Hypothalamus (tissue), 51 donors: Measurements from ENCODE around the gene ARNT2.
A peak's percentile ranks its signal among the peaks of the same experiment; 100 is the strongest.
"Not testable (repeated sequence)": the region's sequence is repeated elsewhere in the genome, so short reads cannot be mapped to it uniquely, and the experiment has no call there.

Source experiments
- DNase-seq, 51 donors: peaks; one replicate each; lab custom pipeline; 2025; lab: John Stamatoyannopoulos, UW

Gene ARNT2

DNA sequence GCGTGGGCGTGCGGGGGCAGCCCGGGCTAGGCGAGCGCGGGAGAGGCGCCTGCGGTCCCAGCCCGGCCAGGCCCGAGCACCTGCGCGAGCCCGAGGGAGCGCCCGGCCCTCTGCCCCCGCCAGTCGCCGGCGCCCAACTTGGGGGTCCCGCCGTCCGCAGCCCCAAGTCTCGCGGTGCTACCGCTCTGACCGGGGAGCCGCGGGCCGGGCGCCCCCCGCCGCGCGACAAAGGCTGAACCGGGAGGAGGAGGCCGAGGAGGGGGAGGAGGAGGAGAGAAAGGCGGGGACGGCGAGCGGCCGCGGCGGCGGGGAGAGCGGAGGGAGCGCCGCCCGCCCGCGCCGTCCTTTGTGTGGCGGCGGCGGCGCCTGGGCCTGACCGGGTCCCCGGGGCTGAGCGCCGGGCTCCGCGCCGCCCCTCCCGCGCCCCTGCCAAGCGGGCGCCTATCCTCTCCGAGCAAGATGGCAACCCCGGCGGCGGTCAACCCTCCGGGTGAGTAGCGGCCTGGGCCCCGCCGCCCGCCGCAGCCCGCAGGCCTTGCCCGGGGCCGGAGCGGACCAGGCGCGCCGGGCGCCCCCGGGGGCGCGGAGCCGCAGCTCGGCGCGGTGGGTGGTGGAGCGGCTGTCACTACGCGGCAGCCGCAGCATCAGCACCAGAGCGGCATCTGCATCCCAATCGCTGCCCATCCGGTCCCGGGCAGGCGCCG is at the start of gene ARNT2:
Gene ARNT2, plus strand, starts transcription at position 326 of the 704 bp plus-strand sequence. Its CDS starts 134 bp downstream, at position 460.
- peak in 37 of 51 donors; percentile 32 to 85 (median 71) for DNase-seq

DNA sequence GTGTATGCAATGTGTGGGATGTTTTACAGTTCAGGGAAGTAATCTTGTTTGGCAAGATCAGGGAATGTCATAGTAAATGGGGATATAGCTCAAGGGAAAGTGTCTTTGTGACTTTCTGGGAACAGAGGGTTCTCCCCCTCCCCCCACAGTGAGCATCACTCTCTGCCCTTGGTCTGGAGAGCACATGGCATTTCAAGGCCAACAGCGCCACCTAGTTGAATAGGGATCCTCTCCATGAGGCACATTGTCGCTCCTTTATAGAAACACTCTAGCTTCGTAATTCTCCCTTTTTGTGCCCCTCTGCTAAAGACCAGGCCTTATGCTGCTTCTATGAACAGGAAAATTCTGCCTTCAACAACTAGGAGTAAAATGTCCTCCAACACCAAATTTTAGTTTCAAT is 37.1 kb upstream of the ARNT2 start:
- DNase-seq, result no peak

DNA sequence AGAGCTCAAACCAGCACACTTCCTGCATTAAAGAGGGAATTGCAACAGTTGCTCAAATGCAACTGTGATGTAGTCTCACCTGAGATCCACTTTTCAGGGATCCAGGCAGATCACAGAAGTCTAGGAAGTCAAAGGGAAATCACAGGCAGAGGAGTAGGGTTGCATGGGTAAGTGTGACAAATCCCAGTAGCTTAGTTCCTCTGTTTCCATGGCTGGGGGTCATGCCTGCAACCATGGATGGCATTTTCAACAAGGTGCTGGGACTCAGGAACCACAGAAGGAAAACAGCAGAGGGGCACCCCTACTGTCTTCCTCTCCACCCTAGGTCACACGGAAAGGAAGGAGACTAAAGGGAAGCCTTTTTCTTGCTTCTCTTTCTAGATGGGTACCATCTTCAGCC is 36.5 kb upstream of the ARNT2 start:
- DNase-seq, result no peak

DNA sequence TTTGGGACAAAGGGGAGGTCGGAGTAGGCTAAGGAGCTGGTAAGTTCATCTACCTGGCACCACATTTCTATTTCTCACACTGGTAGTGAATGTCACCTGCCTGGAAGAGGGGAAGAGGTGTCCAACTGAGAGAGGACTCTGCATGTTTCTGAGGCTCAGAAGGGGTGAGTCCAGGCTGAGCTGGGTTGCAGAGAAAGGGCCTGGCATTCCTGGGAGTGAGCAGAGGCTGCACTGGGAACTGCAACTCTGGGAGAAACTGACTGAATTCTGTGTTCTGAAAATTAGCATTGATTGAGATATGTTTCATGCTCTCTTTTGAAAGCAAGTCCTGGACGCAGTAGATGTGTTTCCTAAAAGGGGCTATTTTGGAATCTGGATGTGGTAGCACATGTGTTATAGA is 32.3 kb upstream of the ARNT2 start:
- no peak for DNase-seq

DNA sequence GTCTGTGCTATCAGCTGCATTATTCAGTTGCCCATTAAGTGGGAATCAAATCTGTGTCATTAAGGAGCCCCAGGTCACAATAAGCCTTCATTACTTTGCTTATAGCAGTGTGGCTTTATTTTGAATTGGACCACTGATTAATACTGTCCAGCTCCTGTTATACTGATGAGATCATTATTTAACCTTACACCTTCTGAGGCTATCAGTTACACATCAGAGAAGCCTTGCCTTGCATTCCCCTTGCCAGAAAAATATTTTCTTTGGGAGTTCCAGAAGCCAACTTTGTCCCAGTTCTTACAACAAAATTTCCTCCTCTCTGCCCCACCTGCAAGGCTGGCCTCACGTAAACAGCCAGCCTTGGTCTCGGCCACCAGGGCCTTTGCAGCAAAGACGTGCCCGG is 29.7 kb upstream of the ARNT2 start:
- DNase-seq, result no peak

DNA sequence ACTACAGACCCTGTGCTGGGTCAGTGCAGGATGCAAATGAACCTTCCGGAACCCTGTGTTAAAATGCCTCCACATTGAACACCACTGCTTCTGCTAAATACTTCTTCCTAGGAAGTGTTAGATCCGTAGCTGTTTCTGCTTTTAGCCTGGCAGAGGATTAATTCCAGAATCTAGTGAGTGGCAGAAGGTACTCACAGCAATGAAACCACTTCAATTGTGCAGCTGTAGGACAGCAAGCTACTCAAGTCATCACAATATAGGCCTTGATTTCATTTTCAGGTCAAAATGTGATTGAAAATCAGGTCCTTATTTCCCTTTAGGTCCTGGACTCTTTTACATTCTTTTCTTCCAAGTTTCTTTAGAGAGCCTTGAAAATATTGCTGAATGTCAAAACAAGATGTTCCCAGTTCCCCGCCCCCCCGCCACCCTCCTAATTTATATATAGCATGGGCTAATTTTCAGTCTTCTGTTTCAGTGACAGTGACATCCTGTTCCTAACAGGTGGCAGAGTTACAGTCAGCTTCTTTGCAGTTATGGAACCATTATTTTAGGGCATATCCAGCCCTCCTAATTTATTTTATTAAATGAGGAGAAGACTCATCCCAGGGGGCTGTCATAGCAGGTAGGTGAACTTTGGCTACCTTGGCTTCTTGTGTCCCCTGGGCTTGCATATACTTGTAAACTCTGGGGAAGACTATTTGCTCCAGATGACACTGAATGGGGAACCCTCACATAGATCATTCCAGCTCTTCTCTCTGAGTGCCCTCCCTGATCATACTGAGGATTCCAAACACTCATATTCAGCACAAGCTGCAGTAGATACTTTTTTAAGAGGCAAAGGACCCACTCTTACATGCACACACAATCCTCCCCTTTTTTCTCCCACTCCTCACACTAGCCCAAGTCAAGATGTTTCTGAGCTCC is 28.0 kb upstream of the ARNT2 start:
- peak in 1 of 51 donors; percentile 27 for DNase-seq

DNA sequence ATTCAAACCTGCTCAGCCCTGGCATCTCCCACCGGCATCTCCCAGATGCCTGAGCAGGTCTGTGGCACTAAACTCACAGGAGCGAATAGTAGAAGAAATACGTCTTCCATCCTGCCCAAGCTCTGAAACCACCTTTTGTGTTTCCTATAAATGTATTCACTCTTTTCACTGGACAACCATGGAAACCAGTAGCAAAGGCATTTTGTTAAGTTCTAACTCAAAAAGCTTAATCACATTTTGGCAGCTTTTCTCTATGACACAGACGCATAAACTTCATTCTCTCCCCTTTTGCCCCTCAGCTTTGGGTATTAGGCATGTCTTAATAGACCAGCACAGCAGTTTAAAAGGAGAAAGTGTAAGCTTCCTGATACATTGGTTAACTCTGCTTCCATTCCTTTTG is 24.5 kb upstream of the ARNT2 start:
- peak in 8 of 51 donors; percentile 5 to 44 (median 22) for DNase-seq

DNA sequence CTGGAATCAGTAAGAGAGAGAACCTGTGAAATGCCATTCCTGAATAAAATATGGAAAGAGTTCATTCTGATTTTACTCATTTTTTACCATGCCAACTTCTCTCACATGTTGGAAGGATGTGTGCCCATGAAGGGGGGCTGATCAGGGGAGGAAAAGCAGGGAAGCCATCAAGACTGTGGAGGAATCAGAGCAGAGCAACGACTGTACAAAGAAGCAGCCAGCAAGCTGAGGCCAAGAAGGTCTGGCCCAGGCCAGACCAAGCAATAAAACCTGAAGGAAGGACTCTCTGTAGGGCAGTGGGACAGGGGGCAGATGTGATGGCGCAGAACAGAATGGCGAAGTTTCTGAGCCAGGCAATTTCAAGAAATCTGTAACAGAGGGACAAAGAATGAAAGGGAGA is 24.0 kb upstream of the ARNT2 start:
- DNase-seq, result peak in 2 of 51 donors; percentile 11 to 14

DNA sequence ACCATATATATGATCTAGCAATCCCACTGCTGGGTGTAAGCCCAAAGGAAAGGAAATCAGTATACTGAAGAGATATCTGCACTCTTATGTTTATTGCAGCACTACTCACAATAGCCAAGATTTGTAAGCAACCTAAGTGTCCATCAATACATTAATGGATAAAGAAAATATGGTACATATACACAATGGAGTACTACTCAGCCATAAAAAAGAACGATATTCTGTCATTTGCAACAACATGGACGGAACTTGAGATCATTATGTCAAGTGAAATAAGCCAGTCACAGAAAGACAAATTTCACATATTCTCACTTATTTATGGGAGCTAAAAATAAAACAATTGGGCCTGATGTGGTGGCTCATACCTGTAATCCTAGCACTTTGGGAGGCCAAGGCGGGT is 21.9 kb upstream of the ARNT2 start:
- DNase-seq, result no peak

DNA sequence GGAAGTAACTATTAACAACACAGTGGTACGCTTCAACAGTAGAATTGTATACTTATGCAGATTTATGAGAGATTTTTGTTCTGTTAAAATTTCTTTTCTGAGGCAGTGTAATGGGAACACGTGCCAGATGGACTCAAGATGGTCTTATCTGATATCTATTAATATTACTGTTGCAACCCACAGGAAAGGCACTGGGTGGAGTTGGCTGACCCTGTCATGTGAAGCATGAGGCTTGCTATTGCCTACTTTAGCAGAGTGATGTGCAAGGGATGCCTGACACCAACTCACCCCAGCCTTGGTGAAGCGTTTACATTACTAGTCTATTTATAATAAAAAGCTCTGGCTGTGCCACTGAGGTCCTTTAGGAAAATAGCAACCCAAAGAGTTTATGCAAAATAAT is 19.8 kb upstream of the ARNT2 start:
- DNase-seq, result no peak

DNA sequence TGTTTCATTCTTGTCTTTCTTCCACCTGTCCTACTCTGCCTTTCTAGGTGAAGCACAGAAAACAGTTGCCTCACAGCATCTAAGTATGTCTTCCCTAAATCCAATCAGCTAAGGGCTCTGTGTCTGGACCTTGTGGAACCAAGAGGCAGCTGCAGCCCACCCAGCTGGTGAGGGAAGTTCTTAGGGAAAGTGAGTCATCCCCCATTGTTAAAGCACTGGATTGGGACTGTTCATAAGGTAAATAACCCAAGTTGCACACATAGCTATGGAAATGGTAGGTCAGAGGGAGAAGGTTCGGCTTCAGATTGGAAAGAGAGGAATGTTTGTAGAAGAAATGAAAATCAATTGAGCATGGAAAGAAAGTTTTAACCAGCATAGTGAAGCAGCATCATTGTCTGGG is 18.0 kb upstream of the ARNT2 start:
- no peak for DNase-seq

DNA sequence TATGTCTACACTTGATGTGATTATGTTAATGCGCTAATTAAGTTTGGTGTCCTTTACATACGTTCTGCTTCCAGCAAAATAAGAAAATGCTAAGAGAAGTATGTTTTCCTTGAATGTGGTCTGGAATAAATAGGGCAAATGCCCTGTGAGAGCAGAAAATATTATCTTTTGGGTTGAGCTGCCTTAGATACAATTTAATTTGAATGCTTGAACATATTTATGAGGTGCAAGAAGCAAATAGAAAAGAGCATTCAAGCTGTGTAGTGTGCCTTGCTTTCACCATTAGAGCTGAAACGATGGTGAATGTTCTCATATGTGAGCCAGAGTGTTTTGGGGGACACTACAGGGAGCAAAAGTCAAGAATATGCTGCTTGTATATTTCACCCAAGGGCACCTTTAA is 15.9 kb upstream of the ARNT2 start:
- DNase-seq, result no peak

DNA sequence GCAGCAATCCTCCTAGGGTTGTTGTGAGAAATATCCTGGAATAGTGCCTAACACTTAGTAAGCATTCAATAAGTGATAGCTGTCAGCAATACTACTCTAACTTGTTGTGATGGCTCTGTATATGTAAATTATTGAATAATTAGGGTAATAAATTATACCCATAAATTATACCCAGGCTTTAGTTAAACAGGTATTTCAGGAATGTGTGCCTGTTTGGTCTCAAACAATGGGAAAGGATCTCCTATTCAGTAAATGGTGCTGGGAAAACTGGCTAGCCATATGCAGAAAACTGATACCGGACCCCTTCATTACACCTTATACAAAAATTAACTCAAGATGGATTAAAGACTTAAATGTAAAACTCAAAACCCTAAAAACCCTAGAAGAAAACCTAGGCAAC is 14.8 kb upstream of the ARNT2 start:
- no peak for DNase-seq

DNA sequence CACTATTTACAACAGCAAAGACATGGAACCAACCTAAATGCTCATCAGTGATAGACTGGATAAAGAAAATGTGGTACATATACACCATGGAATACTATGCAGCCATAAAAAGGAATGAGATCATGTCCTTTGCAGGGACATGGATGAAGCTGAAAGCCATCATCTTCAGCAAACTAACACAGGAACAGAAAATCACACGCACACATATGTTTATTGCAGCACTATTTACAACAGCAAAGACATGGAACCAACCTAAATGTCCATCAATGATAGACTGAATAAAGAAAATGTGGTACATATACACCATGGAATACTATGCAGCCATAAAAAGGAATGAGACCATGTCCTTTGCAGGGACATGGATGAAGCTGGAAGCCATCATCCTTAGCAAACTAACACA is 13.2 kb upstream of the ARNT2 start:
- DNase-seq, result not testable (repeated sequence)

DNA sequence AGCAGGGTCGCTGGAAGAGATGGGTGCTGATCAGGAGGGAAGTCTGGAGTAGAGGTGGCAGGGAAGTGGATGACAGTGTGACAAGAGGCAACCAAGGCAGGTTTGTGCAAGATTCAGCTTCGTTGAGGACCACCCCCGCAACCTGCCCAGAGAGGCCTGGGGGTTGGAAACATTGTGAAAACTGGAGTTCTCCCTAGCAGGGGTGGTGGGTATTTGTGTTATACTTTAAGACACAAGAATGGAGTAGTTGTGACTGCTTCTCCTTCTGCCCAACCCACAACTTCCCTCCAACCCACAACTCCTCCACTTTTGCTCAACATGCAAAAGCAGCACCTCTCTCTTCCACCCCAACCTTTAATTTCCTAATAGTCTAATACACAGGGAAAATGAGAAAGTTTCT is 8.6 kb upstream of the ARNT2 start:
- DNase-seq, result no peak

DNA sequence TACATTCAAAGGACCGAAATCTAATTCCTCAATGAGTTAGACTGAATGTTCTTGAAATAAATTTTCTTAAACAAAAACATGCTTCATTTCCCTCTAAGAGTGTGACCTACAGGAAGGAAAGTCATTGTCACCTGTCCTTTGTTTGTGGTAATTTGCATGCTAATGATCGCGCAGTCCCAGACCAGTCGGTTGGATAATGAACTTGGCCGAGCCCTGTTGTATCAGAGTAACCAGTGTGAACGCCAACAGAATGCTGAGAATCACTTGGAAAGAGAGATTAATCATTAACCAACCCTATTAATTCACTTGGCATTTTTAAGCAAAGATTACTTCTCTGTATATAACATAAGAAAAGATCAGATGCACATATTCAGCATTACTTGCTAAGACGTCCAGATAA is 8.1 kb upstream of the ARNT2 start:
- DNase-seq, result no peak

DNA sequence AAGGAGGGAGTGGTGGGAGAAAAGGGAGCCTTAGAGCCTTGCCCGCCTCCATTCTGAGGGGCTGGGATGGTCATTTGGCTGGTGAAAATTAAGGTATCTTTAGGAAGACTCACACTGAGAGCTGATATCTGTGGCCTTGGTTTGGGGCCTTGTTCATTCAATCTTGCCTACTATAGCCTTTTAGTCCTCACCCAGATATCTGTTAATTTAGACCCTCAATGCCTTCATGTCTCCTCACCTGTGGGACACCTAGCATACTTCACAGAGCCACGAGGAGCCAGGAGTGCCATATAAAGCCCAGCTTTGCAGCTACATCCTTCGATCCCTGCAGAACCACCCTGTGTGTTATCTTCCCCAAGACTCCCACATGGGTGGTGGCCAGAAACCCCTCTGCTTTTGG is 4.7 kb upstream of the ARNT2 start:
- DNase-seq, result no peak

DNA sequence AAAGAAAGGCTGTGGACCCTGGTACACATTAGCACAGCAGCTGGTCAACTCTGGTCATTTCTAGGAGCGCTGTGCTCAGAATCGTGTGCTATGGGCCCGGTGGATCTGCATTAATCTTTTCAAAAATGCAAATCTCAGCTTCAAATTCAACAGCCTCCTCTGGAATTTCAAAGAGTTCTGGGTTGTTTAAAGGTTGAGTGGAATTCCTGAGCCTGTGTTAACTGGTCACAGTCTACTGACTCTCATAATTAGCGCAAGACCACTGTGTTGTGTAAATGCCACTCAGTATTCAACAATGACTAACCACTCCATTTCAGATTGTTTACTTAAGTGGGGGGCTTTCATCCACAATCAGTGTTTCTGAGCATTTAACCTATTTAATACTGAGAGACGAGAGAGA is 2.7 kb upstream of the ARNT2 start:
- DNase-seq, result no peak

DNA sequence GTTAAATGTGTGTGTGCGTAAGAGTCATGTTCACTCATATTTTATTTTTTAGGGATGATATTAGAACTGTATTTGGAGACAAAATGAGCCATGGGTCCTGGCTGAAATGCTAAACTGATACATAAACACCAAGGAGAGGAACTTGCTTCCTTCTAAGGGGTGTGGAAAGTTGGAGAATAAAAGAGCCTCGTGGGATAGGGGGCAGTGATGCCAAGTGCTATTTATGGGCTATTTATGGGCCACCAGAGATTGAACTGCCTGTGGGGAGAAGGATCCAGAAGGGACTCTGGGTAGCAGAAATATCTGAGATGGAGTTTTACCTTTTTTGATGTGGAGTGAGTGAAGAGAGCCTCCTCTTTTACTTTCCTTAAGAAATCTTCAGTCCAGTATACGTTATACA is 1.8 kb upstream of the ARNT2 start:
- no peak for DNase-seq

DNA sequence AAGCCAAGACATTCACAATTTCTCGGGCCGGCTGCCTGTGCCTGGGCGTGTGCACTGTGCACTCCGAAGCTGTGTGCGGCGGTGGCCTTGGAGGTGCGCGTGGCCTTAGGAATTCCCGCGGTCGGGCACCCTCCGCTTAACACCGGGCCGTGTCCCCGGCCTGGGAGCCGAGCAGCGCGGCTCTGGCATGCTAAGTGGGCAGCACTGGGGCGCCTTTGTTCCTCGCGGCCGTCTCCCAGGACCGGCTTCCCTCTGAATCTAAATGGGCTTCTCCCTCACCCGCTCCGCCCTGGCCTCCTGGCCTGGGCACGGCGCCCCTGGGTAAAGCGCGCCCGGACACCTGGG is 498 bp upstream of the ARNT2 start:
- DNase-seq, result peak in 44 of 51 donors; percentile 34 to 86 (median 72)

DNA sequence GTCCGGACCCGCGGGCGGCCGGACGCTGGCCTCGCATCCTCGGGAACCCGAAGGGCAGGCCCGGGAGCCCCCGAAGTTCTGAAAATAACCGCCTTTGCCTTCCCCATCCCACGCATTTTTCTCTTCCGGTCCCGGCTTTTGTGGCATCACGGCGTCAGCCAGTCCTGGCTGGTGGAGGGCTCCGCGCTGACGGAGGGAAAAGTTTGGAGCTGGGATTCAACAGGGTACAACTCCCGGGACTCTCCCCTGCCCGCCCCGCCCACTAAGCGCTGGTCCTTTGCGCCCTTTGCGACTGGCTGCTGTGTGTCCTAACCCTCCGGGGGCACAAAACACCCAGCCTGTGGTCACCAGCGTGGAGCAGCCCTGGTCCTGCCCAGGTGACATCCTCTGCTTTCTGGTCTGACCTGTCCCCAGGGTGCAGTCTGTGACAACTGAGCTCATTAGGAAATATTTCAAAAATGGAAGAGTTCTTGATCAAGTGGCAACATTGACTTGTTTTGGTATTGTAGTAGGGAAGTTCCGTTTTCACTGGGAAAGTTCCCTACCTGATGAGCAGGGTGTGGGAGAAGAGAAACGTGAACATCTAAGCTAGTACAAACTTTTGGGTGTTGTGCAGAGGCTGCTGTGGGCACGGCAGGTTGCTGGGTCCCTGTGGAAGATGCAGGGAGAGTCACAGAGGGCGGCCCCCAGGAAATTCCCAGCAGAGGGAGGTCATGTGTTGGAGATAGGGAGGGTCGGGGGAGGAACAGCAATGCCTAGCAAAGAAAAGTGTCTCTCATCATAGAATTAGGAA is 775 bp downstream of the ARNT2 start:
- DNase-seq, result peak in 44 of 51 donors; percentile 23 to 88 (median 53)
